ENCODE results near the gene TSPYL4. TPM values are rescaled to one million over a fixed set of nuclear protein-coding genes. Genes with fewer than 3 reads are reported as not detected.

Gene TSPYL4
- total RNA-seq, 2 donors from 2014 or later: 10.3 to 13.1 TPM

GRCh38 chr6:116223355-116223754 lies 30.5 kb downstream of the TSPYL4 start:
- Mint-ChIP-seq H3K36me3 (ENCODE audit: low read depth) (peaks cover 7% of the 10 kb centered on the region), H3K4me1 (no peaks in the 10 kb centered on the region)

GRCh38 chr6:116221911-116222310 lies 32.0 kb downstream of the TSPYL4 start:
- H3K27ac Mint-ChIP-seq: no peak overlapping the region
- peaks cover 7% of the 10 kb centered on the region for H3K36me3 Mint-ChIP-seq (ENCODE audit: low read depth)

More at GRCh38 chr6:116223355-116223754, 30.5 kb downstream of the TSPYL4 start:
- Mint-ChIP-seq H3K4me3 (no peak overlapping the region), H3K27me3 (no peaks in the 10 kb centered on the region), H3K9me3 (no peaks in the 10 kb centered on the region), H3K27ac (no peak overlapping the region)
- no peak for ATAC-seq (replicated peaks)

GRCh38 chr6:116221067-116221466 lies 32.8 kb downstream of the TSPYL4 start:
- Mint-ChIP-seq H3K36me3 (ENCODE audit: low read depth) (peaks cover 7% of the 10 kb centered on the region), H3K4me1 (no peaks in the 10 kb centered on the region), H3K27me3 (no peaks in the 10 kb centered on the region), H3K27ac (no peak overlapping the region), H3K9me3 (no peaks in the 10 kb centered on the region), H3K4me3 (no peak overlapping the region)
- ATAC-seq (replicated peaks): no peak

More at GRCh38 chr6:116221911-116222310, 32.0 kb downstream of the TSPYL4 start:
- no peaks in the 10 kb centered on the region for H3K4me1 Mint-ChIP-seq
- H3K27me3 Mint-ChIP-seq: no peaks in the 10 kb centered on the region
- H3K9me3 Mint-ChIP-seq: no peaks in the 10 kb centered on the region
- H3K4me3 Mint-ChIP-seq: no peak overlapping the region
- ATAC-seq (replicated peaks): no peak

GRCh38 chr6:116218866-116219265 lies 35.0 kb downstream of the TSPYL4 start:
- Mint-ChIP-seq H3K4me1 (no peaks in the 10 kb centered on the region), H3K36me3 (ENCODE audit: low read depth) (peaks cover 7% of the 10 kb centered on the region), H3K27ac (no peak overlapping the region)

GRCh38 chr6:116218172-116218633 lies 35.7 kb downstream of the TSPYL4 start:
- Mint-ChIP-seq H3K4me3 (no peak overlapping the region), H3K36me3 (ENCODE audit: low read depth) (peaks cover 1% of the 10 kb centered on the region), H3K4me1 (no peaks in the 10 kb centered on the region), H3K9me3 (no peaks in the 10 kb centered on the region), H3K27me3 (no peaks in the 10 kb centered on the region), H3K27ac (no peak overlapping the region)
- no peak for ATAC-seq (replicated peaks)

More at GRCh38 chr6:116218866-116219265, 35.0 kb downstream of the TSPYL4 start:
- no peak overlapping the region for H3K4me3 Mint-ChIP-seq
- H3K9me3 Mint-ChIP-seq: no peaks in the 10 kb centered on the region
- no peak for ATAC-seq (replicated peaks)
- no peaks in the 10 kb centered on the region for H3K27me3 Mint-ChIP-seq

- H3K27ac Mint-ChIP-seq: no peak overlapping the region
- ATAC-seq (replicated peaks): no peak
- no peaks in the 10 kb centered on the region for H3K4me1 Mint-ChIP-seq
These were observed 36.8 kb downstream of the TSPYL4 start for GRCh38 chr6:116217069-116217468.

GRCh38 chr6:116215414-116215813 lies 38.5 kb downstream of the TSPYL4 start:
- Mint-ChIP-seq H3K4me1 (no peaks in the 10 kb centered on the region), H3K27ac (no peak overlapping the region), H3K27me3 (no peaks in the 10 kb centered on the region), H3K36me3 (ENCODE audit: low read depth) (no peaks in the 10 kb centered on the region), H3K9me3 (no peaks in the 10 kb centered on the region), H3K4me3 (no peak overlapping the region)
- ATAC-seq (replicated peaks): no peak

More at GRCh38 chr6:116217069-116217468, 36.8 kb downstream of the TSPYL4 start:
- H3K9me3 Mint-ChIP-seq: no peaks in the 10 kb centered on the region
- H3K4me3 Mint-ChIP-seq: no peak overlapping the region
- H3K36me3 Mint-ChIP-seq (ENCODE audit: low read depth): no peaks in the 10 kb centered on the region
- H3K27me3 Mint-ChIP-seq: no peaks in the 10 kb centered on the region

GRCh38 chr6:116214681-116215080 lies 39.2 kb downstream of the TSPYL4 start:
- no peaks in the 10 kb centered on the region for H3K9me3 Mint-ChIP-seq
- no peaks in the 10 kb centered on the region for H3K4me1 Mint-ChIP-seq
- H3K27ac Mint-ChIP-seq: no peak overlapping the region
- no peaks in the 10 kb centered on the region for H3K36me3 Mint-ChIP-seq (ENCODE audit: low read depth)
- no peak for ATAC-seq (replicated peaks)
- H3K27me3 Mint-ChIP-seq: no peaks in the 10 kb centered on the region
- no peak overlapping the region for H3K4me3 Mint-ChIP-seq

GRCh38 chr6:116210750-116211425 lies 43.0 kb downstream of the TSPYL4 start:
- no peak for ATAC-seq (replicated peaks)
- Mint-ChIP-seq H3K27me3 (no peaks in the 10 kb centered on the region), H3K27ac (no peak overlapping the region), H3K36me3 (ENCODE audit: low read depth) (no peaks in the 10 kb centered on the region), H3K4me1 (no peaks in the 10 kb centered on the region), H3K4me3 (no peak overlapping the region), H3K9me3 (no peaks in the 10 kb centered on the region)

GRCh38 chr6:116210316-116210715 lies 43.6 kb downstream of the TSPYL4 start:
- ATAC-seq (replicated peaks): no peak
- no peaks in the 10 kb centered on the region for H3K27me3 Mint-ChIP-seq

GRCh38 chr6:116208056-116208785 lies 45.7 kb downstream of the TSPYL4 start:
- Mint-ChIP-seq H3K4me1 (no peaks in the 10 kb centered on the region), H3K36me3 (ENCODE audit: low read depth) (no peaks in the 10 kb centered on the region), H3K27me3 (no peaks in the 10 kb centered on the region), H3K9me3 (no peaks in the 10 kb centered on the region), H3K4me3 (no peak overlapping the region), H3K27ac (no peak overlapping the region)
- no peak for ATAC-seq (replicated peaks)

More at GRCh38 chr6:116210316-116210715, 43.6 kb downstream of the TSPYL4 start:
- Mint-ChIP-seq H3K4me3 (no peak overlapping the region), H3K9me3 (no peaks in the 10 kb centered on the region), H3K4me1 (no peaks in the 10 kb centered on the region), H3K36me3 (ENCODE audit: low read depth) (no peaks in the 10 kb centered on the region), H3K27ac (no peak overlapping the region)

GRCh38 chr6:116206231-116206903 lies 47.5 kb downstream of the TSPYL4 start:
- Mint-ChIP-seq H3K36me3 (ENCODE audit: low read depth) (no peaks in the 10 kb centered on the region), H3K4me3 (no peak overlapping the region), H3K9me3 (no peaks in the 10 kb centered on the region), H3K4me1 (no peaks in the 10 kb centered on the region), H3K27me3 (no peaks in the 10 kb centered on the region), H3K27ac (no peak overlapping the region)
- no peak for ATAC-seq (replicated peaks)

GRCh38 chr6:116205281-116205680 lies 48.6 kb downstream of the TSPYL4 start:
- Mint-ChIP-seq H3K27ac (no peak overlapping the region), H3K4me1 (no peaks in the 10 kb centered on the region), H3K9me3 (no peaks in the 10 kb centered on the region), H3K36me3 (ENCODE audit: low read depth) (no peaks in the 10 kb centered on the region), H3K27me3 (no peaks in the 10 kb centered on the region), H3K4me3 (no peak overlapping the region)
- ATAC-seq (replicated peaks): no peak

GRCh38 chr6:116201538-116201937 lies 52.3 kb downstream of the TSPYL4 start:
- H3K9me3 Mint-ChIP-seq: no peaks in the 10 kb centered on the region
- H3K4me1 Mint-ChIP-seq: no peaks in the 10 kb centered on the region
- H3K27ac Mint-ChIP-seq: no peak overlapping the region
- H3K4me3 Mint-ChIP-seq: no peak overlapping the region
- ATAC-seq (replicated peaks): no peak
- H3K27me3 Mint-ChIP-seq: no peaks in the 10 kb centered on the region
- no peaks in the 10 kb centered on the region for H3K36me3 Mint-ChIP-seq (ENCODE audit: low read depth)
